GM23338 (cell line): Measurements from ENCODE around the gene C1orf56. TPM values are rescaled to one million over a fixed set of nuclear protein-coding genes. Genes with fewer than 3 reads are reported as not detected.

Experiments used
- ATAC-seq: fragments of 200-7000 bp; cut with Tn5 transposase; 3 replicates; pipeline ENCODE4 v1.9.1; 2020
- DNase-seq: peaks from one replicate; pipeline ENCODE4 v3.0.0-alpha.2; 2015; ENCODE audit warnings: low spot score
- H2AFZ ChIP-seq: fragments of 200-600 bp; sonication (generic); 2 replicates; pipeline ENCODE4 v1.8.0; 2016; ENCODE audit warnings: antibody characterized with exemption, mild to moderate bottlenecking, moderate library complexity
- H3F3A ChIP-seq: fragments of 200-600 bp; sonication (generic); replicated peaks from 2 replicates; pipeline ENCODE4 v1.8.0; 2017; ENCODE audit warnings: antibody characterized with exemption, mixed run types, low read depth
- H3K27ac ChIP-seq: fragments of 200-600 bp; sonication (generic); 2 replicates; pipeline ENCODE4 v1.6.1; 2016; ENCODE audit warnings: low read depth
- H3K27me3 ChIP-seq: fragments of 200-600 bp; sonication (generic); 2 replicates; pipeline ENCODE4 v1.8.0; 2016; ENCODE audit warnings: mild to moderate bottlenecking, mixed run types, moderate library complexity; ENCODE audit not compliant: insufficient read depth
- H3K36me3 ChIP-seq: fragments of 200-600 bp; sonication (generic); 2 replicates; pipeline ENCODE4 v1.8.0; 2016; ENCODE audit warnings: mild to moderate bottlenecking; ENCODE audit not compliant: insufficient read depth
- H3K4me1 ChIP-seq: fragments of 200-600 bp; sonication (generic); 2 replicates; pipeline ENCODE4 v1.8.0; 2016; ENCODE audit warnings: mild to moderate bottlenecking, moderate library complexity; ENCODE audit not compliant: insufficient read depth
- H3K4me2 ChIP-seq: fragments of 200-600 bp; sonication (generic); 2 replicates; pipeline ENCODE4 v1.7.1; 2017; ENCODE audit warnings: mixed run types
- H3K4me3 ChIP-seq: fragments of 200-600 bp; sonication (generic); 2 replicates; pipeline ENCODE4 v1.6.1; 2016; ENCODE audit warnings: mixed run types
- H3K79me2 ChIP-seq: fragments of 200-600 bp; sonication (generic); replicated peaks from 2 replicates; pipeline ENCODE4 v1.8.0; 2017; ENCODE audit warnings: mild to moderate bottlenecking; ENCODE audit not compliant: insufficient read depth
- H3K9me2 ChIP-seq: fragments of 200-600 bp; sonication (generic); 2 replicates; pipeline ENCODE4 v1.8.0; 2017; ENCODE audit not compliant: insufficient read depth
- H4K20me1 ChIP-seq: fragments of 200-600 bp; sonication (generic); replicated peaks from 2 replicates; pipeline ENCODE4 v1.8.0; 2017; ENCODE audit warnings: mild to moderate bottlenecking; ENCODE audit not compliant: insufficient read depth
- H3K27ac Mint-ChIP-seq: 2 replicates; pipeline ENCODE4 v1.8.0; 2020; ENCODE audit warnings: inconsistent platforms, mild to moderate bottlenecking, moderate library complexity, mixed read lengths
- H3K27me3 Mint-ChIP-seq: 3 replicates; pipeline ENCODE4 v1.8.0; 2022; ENCODE audit warnings: low read depth, mild to moderate bottlenecking, moderate library complexity, mixed read lengths, inconsistent platforms; ENCODE audit not compliant: insufficient read depth, poor library complexity
- H3K36me3 Mint-ChIP-seq: 3 replicates; pipeline ENCODE4 v1.8.0; 2021; ENCODE audit warnings: low read depth, mild to moderate bottlenecking, inconsistent platforms, moderate library complexity, mixed read lengths
- H3K4me1 Mint-ChIP-seq: 3 replicates; pipeline ENCODE4 v1.8.0; 2020; ENCODE audit warnings: mild to moderate bottlenecking, inconsistent platforms, mixed read lengths
- H3K4me3 Mint-ChIP-seq: 3 replicates; pipeline ENCODE4 v1.8.0; 2021; ENCODE audit warnings: moderate library complexity, mild to moderate bottlenecking, inconsistent platforms, mixed read lengths
- H3K9me3 Mint-ChIP-seq: 3 replicates; pipeline ENCODE4 v1.8.0; 2020; ENCODE audit warnings: moderate library complexity, mild to moderate bottlenecking, inconsistent platforms, mixed read lengths
- CREB1 ChIP-seq: fragments of 250-450 bp; sonication (Bioruptor Pico); IDR thresholded peaks from 2 replicates; pipeline ENCODE4 v1.5.0; 2020; ENCODE audit warnings: low read depth, mild to moderate bottlenecking, moderate library complexity
- EZH2 ChIP-seq: fragments of 200-600 bp; sonication (generic); IDR thresholded peaks from one replicate; pipeline ENCODE4 v1.8.0; 2017; ENCODE audit warnings: antibody characterized with exemption, mild to moderate bottlenecking, low read depth; ENCODE audit not compliant: unreplicated experiment
- EZH2phosphoT487 ChIP-seq: fragments of 200-600 bp; sonication (generic); IDR thresholded peaks from one replicate; pipeline ENCODE4 v1.8.1; 2018; ENCODE audit warnings: antibody characterized with exemption; ENCODE audit not compliant: unreplicated experiment
- JUNB ChIP-seq: IDR thresholded peaks from one replicate; pipeline ENCODE4 v1.6.1; 2016; ENCODE audit warnings: antibody characterized with exemption; ENCODE audit not compliant: unreplicated experiment
- NANOG ChIP-seq: IDR thresholded peaks from 2 replicates; pipeline ENCODE4 v1.6.1; 2016; ENCODE audit warnings: antibody characterized with exemption, borderline replicate concordance
- POLR2AphosphoS5 ChIP-seq: IDR thresholded peaks from 2 replicates; pipeline ENCODE4 v1.6.1; 2016; ENCODE audit warnings: antibody characterized with exemption, low read depth
- ZNF114 ChIP-seq: fragments of 250-450 bp; sonication (Bioruptor Pico); IDR thresholded peaks from 2 replicates; pipeline ENCODE4 v1.5.0; 2020; ENCODE audit warnings: mild to moderate bottlenecking, moderate library complexity
- ZNF331 ChIP-seq: fragments of 250-450 bp; sonication (Bioruptor Pico); IDR thresholded peaks from 2 replicates; pipeline ENCODE4 v1.5.0; 2020; ENCODE audit warnings: low read depth, mild to moderate bottlenecking, moderate library complexity
- polyA plus RNA-seq: library from polyadenylated mRNA; unstranded; fragments of >200 nt; fragmentation: Nextera tagmentation; extraction: Ambion mirVana; gene quantifications from 2 replicates; pipeline ENCODE4 v1.2.1, GENCODE V29; 2016
- total RNA-seq: library from RNA; depleted of rRNA; stranded (reverse); fragments of >200 nt; shearing (Covaris generic); gene quantifications from 2 replicates; pipeline ENCODE4 v1.2.3, GENCODE V29; 2014
- TF ChIP-seq, protein P1 (sequence below): IDR thresholded peaks from 2 replicates; pipeline ENCODE4 v1.6.1; 2016; ENCODE audit warnings: antibody characterized with exemption
- TF ChIP-seq, protein P2 (sequence below), 2 experiments: fragments of 200-600 bp in 1 of 2; sonication (generic) in 1 of 2; conservative IDR thresholded peaks; 2 replicates each; pipeline versions ENCODE4 v1.5.1 to v1.6.1; 2016 to 2017; ENCODE audit warnings: antibody characterized with exemption in 2 of 2, low read depth in 2 of 2, mild to moderate bottlenecking in 2 of 2, moderate library complexity in 1 of 2
- TF ChIP-seq, protein P3 (sequence below): IDR thresholded peaks from one replicate; pipeline ENCODE4 v1.6.1; 2018; ENCODE audit warnings: antibody characterized with exemption; ENCODE audit not compliant: unreplicated experiment

Gene C1orf56
- total and polyA plus RNA-seq, 2 experiments from 2014 or later, result 3.9 to 27.8 TPM

DNA sequence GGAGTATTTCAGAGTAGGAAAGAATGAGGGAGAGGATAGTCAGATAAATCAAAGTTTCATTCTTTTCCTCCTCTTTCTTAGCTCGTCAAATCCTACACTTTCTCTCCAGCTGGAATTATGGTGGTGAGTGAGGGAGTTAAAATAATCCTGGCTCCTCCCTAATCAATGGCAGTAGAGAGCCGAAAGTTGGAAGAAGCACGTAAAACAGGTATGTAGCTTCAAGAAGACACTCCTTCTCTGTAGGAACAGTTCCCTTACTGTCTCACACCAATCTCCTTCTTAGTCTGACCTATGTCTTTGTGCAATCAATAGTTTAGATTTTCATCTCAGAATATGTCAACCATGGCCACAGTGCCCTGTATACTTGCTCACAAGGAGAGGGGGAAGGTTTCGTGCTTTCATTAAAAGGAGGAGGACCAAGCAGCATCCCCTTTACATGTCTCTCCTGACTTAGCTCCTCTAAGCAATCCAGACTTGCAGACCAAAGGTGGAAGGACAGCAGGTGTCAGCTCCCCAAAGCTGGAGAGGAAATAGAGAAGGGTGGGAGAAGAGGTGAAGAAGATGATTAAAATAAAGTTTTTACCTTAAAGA lies 41.7 kb upstream of the C1orf56 start (continued):
- TF ChIP-seq, protein P1, sequence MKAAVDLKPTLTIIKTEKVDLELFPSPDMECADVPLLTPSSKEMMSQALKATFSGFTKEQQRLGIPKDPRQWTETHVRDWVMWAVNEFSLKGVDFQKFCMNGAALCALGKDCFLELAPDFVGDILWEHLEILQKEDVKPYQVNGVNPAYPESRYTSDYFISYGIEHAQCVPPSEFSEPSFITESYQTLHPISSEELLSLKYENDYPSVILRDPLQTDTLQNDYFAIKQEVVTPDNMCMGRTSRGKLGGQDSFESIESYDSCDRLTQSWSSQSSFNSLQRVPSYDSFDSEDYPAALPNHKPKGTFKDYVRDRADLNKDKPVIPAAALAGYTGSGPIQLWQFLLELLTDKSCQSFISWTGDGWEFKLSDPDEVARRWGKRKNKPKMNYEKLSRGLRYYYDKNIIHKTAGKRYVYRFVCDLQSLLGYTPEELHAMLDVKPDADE, result no peak
- no peak for TF ChIP-seq JUNB
- TF ChIP-seq CREB1, result no peak

DNA sequence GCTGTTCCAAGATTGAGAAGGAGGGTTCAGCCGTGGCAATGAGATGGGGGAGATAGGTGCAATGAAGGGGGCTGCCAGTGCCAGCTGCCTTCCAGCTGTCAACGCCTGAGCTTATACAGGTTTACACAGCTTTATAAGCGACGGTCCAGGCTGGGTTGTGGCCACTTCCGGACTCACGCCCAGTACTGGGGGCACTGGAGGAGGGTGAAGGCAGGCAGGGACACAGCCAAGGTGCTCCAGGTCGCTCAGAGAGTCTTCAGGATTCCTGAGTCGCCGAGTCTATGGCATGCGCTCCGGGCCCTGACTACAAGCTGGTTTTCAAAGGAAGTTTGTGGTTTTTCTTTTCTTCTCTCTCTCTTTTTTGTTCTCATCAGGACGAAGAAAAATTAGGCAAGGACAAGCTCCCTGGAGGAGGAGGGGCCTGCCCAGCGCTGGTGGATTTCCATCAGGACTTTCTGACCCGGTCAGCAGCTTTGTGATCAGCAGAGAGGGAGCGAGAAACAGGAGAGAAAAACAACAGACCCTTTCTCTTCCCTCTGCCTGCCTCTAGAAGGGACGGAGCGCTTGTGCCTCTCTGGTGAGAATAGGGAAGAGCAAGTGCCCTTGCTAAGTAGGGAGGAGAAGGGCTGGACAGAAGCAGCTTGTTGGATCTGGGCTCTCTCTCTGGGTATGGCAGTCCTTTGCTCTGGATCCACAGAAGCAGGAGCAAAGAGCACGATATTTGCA lies 41.1 kb upstream of the C1orf56 start, which contains the start of gene MINDY1:
Gene MINDY1, minus strand, starts transcription at position 576 of the 726 bp plus-strand sequence. CDS start 4,285 bp downstream, outside the sequence.
- Histone ChIP-seq H3K27me3 (no peaks in the 10 kb centered on the region), H4K20me1 (no peaks in the 10 kb centered on the region; the same call in 1 of the 2 replicates), H2AFZ (peak within 1 kb of the TSS; percentile 83), H3K79me2 (peaks cover 15% of the 10 kb centered on the region), H3K9me2 (no peaks in the 10 kb centered on the region), H3F3A (peaks cover 10% of the 10 kb centered on the region; the same call in 1 of the 2 replicates), H3K27ac (peak within 1 kb of the TSS; percentile 73), H3K36me3 (no peaks in the 10 kb centered on the region), H3K4me1 (peaks cover 25% of the 10 kb centered on the region), H3K4me3 (peak within 1 kb of the TSS; percentile 84), H3K4me2 (peak within 1 kb of the TSS; percentile 85)
- DNase-seq, result peak; percentile 94
- H3K9me3 Mint-ChIP-seq, result no peaks in the 10 kb centered on the region
- peaks cover 23% of the 10 kb centered on the region for H3K27me3 Mint-ChIP-seq
- peak within 1 kb of the TSS; percentile 96 for H3K27ac Mint-ChIP-seq
- H3K4me1 Mint-ChIP-seq, result peaks cover 41% of the 10 kb centered on the region
- H3K4me3 Mint-ChIP-seq, result peak within 1 kb of the TSS; percentile 94
- no peak for TF ChIP-seq EZH2
- no peak for TF ChIP-seq ZNF114 (CRISPR knock-in tag)
- TF ChIP-seq, protein P2, sequence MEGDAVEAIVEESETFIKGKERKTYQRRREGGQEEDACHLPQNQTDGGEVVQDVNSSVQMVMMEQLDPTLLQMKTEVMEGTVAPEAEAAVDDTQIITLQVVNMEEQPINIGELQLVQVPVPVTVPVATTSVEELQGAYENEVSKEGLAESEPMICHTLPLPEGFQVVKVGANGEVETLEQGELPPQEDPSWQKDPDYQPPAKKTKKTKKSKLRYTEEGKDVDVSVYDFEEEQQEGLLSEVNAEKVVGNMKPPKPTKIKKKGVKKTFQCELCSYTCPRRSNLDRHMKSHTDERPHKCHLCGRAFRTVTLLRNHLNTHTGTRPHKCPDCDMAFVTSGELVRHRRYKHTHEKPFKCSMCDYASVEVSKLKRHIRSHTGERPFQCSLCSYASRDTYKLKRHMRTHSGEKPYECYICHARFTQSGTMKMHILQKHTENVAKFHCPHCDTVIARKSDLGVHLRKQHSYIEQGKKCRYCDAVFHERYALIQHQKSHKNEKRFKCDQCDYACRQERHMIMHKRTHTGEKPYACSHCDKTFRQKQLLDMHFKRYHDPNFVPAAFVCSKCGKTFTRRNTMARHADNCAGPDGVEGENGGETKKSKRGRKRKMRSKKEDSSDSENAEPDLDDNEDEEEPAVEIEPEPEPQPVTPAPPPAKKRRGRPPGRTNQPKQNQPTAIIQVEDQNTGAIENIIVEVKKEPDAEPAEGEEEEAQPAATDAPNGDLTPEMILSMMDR (conservative IDR thresholded peaks at IDR 0.05; ENCODE audit: low read depth in 2 of 2), result peak; percentile 36 to 61
- TF ChIP-seq, protein P3, sequence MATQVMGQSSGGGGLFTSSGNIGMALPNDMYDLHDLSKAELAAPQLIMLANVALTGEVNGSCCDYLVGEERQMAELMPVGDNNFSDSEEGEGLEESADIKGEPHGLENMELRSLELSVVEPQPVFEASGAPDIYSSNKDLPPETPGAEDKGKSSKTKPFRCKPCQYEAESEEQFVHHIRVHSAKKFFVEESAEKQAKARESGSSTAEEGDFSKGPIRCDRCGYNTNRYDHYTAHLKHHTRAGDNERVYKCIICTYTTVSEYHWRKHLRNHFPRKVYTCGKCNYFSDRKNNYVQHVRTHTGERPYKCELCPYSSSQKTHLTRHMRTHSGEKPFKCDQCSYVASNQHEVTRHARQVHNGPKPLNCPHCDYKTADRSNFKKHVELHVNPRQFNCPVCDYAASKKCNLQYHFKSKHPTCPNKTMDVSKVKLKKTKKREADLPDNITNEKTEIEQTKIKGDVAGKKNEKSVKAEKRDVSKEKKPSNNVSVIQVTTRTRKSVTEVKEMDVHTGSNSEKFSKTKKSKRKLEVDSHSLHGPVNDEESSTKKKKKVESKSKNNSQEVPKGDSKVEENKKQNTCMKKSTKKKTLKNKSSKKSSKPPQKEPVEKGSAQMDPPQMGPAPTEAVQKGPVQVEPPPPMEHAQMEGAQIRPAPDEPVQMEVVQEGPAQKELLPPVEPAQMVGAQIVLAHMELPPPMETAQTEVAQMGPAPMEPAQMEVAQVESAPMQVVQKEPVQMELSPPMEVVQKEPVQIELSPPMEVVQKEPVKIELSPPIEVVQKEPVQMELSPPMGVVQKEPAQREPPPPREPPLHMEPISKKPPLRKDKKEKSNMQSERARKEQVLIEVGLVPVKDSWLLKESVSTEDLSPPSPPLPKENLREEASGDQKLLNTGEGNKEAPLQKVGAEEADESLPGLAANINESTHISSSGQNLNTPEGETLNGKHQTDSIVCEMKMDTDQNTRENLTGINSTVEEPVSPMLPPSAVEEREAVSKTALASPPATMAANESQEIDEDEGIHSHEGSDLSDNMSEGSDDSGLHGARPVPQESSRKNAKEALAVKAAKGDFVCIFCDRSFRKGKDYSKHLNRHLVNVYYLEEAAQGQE, result peak; percentile 29
- no peak for TF ChIP-seq NANOG
- no peak for TF ChIP-seq ZNF331 (CRISPR knock-in tag)
- TF ChIP-seq EZH2phosphoT487, result no peak
- TF ChIP-seq POLR2AphosphoS5, result no peak
- TF ChIP-seq JUNB, result no peak
- peaks cover 3% of the 10 kb centered on the region; the same call in 2 of the 3 replicates for H3K36me3 Mint-ChIP-seq
- ATAC-seq, result peak; percentile 88
